Thyroid gland (tissue), 4 donors: Measurements from ENCODE around the gene RNF103. TPM values are rescaled to one million over a fixed set of nuclear protein-coding genes. Genes with fewer than 3 reads are reported as not detected.

ENCODE experiments used
- DNase-seq, 2 donors: peaks; one replicate each; pipeline ENCODE4 v3.0.0-alpha.2; 2019
- H3K27ac ChIP-seq, 3 donors: fragments of 200-600 bp; sonication (generic); 1 replicate in 2 of 3; 2 replicates in 1 of 3; pipeline ENCODE4 v1.5.1; 2016 to 2019; ENCODE audit warnings: mild to moderate bottlenecking in 1 of 3, moderate library complexity in 1 of 3
- H3K27me3 ChIP-seq: fragments of 200-600 bp; sonication (generic); one replicate; pipeline ENCODE4 v1.5.1; 2019
- H3K36me3 ChIP-seq, 2 donors: fragments of 200-600 bp; sonication (generic); one replicate each; pipeline ENCODE4 v1.5.1; 2016 to 2019
- H3K4me1 ChIP-seq, 2 donors: fragments of 200-600 bp; sonication (generic); one replicate each; pipeline ENCODE4 v1.5.1; 2017 to 2019
- H3K4me3 ChIP-seq, 3 donors: fragments of 200-600 bp; sonication (generic); replicated peaks in 1 of 3; 1 replicate in 2 of 3; 2 replicates in 1 of 3; pipeline ENCODE4 v1.5.1; 2016; ENCODE audit warnings: mild to moderate bottlenecking in 1 of 3
- H3K9me3 ChIP-seq: fragments of 200-600 bp; sonication (generic); one replicate; pipeline ENCODE4 v1.5.1; 2017
- POLR2A ChIP-seq, 2 donors: fragments of 450-650 bp; IDR thresholded peaks; one replicate each; pipeline ENCODE4 v1.6.1; 2017; ENCODE audit warnings: antibody characterized with exemption in 2 of 2, mild to moderate bottlenecking in 2 of 2, moderate library complexity in 1 of 2
- WGBS, 2 donors: methylation state at CpG; one replicate each; pipeline ENCODE4 v1.1.5; 2017; 5-methylcytosine and 5-hydroxymethylcytosine counted together
- intact Hi-C: fragments of 100-400 bp; cut with DNase I; formaldehyde crosslinking; loops from one replicate; pipeline ENCODE4 v1.15.1; 2023
- total RNA-seq, 4 donors: library from RNA; depleted of rRNA; stranded (reverse); fragments of >200 nt; gene quantifications; one replicate each; pipeline ENCODE4 v1.2.3, GENCODE V29; 2016
- TF ChIP-seq, protein P1 (sequence below), 6 experiments: fragments of 200-600 bp in 3 of 6; fragments of 450-650 bp in 3 of 6; sonication (generic) in 3 of 6; IDR thresholded peaks; one replicate each; pipeline ENCODE4 v1.5.1; 2016 to 2019; ENCODE audit warnings: antibody characterized with exemption in 6 of 6, mild to moderate bottlenecking in 2 of 6, inconsistent platforms in 1 of 6, moderate library complexity in 1 of 6

The RNF103 gene
- total RNA-seq, 4 donors from 2014 or later = 26.0 to 36.8 (median 33.3) TPM

DNA sequence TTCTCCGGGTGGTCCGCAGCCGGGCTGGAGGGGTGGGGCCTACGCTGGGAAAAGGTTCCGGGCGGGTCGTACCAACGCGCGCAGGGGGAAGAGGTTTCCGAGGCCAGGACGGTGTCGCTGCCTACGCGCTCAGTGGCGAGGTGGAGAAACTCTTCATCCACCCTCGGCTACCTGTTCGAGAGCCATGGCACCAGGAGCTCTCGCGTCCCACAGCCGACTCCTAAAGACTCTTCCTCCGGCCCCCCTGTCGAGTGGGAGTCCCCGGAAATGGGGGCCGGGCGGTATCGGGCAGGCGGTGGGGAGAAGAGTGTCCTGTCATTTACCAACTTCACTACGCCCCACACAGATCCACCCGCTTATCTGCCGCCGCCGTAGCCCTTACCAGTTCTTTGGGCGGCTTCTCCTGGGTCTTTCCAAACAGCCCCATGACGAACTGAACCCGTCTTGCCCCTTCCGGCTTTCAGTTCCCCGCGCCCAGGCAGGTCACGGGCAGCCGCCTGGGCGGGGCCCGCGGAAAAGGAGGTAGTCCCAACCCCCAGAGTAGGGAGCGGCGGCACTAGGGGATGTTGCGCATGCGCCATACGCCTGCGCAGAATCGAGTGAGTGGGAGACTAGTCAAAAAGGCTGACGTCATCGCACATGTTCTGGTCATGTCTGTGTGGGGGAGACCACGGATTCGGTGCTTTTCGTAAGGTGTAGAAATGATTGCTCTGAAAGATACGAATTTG, 60.6 kb downstream of the RNF103 start, which contains the start of gene CHMP3:
TSS of gene CHMP3 (minus strand) at position 522 of the 728 bp plus-strand sequence. CDS start at position 427, 95 bp downstream.
- H3K36me3 ChIP-seq = no peaks in the 10 kb centered on the region
- H3K27ac ChIP-seq = peak within 1 kb of the TSS; percentile 98 to 99 (median 99)
- no peaks in the 10 kb centered on the region for H3K9me3 ChIP-seq
- intact Hi-C loops = loop anchor here (5.0 to 10.0 kb wide), 2 partner anchors 62 to 116 kb away; partner anchors contain the start of gene RNF103
- H3K4me3 ChIP-seq = peak within 1 kb of the TSS; percentile 56 to 65 (median 61)
- TF ChIP-seq, protein P1, sequence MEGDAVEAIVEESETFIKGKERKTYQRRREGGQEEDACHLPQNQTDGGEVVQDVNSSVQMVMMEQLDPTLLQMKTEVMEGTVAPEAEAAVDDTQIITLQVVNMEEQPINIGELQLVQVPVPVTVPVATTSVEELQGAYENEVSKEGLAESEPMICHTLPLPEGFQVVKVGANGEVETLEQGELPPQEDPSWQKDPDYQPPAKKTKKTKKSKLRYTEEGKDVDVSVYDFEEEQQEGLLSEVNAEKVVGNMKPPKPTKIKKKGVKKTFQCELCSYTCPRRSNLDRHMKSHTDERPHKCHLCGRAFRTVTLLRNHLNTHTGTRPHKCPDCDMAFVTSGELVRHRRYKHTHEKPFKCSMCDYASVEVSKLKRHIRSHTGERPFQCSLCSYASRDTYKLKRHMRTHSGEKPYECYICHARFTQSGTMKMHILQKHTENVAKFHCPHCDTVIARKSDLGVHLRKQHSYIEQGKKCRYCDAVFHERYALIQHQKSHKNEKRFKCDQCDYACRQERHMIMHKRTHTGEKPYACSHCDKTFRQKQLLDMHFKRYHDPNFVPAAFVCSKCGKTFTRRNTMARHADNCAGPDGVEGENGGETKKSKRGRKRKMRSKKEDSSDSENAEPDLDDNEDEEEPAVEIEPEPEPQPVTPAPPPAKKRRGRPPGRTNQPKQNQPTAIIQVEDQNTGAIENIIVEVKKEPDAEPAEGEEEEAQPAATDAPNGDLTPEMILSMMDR (IDR thresholded peaks at IDR 0.05) = peak in 1 of 6 experiments; percentile 2
- peak in 1 of 2 donors; percentile 64 for TF ChIP-seq POLR2A (IDR thresholded peaks at IDR 0.05)
- peak; percentile 95 to 98 for DNase-seq
- WGBS, 2 donors = 1% methylated on average over 33 to 35 of the region's 57 CpGs
- peaks cover 14 to 18% of the 10 kb centered on the region in 2 donors for H3K4me1 ChIP-seq
- H3K27me3 ChIP-seq = no peaks in the 10 kb centered on the region

DNA sequence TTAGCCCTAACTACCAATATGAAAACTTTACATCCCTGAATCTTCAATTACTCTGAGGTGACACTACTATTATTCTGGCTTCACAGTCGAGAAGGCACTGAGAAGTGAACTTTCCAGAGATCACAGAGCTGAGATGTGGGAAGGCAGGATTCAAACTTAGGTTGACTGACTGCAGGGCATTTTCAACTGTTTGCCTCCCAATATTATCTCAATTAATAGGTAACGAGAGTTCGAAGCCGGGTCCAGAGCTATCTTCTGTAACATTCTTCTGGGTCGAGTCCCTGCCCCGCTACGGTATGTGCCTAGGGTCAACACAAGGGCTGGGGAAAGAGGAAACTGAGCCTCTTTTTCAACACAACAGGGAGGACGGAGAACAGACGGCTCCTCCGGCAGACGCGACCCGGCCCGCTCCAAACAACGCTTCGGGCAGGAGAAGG, 61.2 kb downstream of the RNF103 start:
- Histone ChIP-seq H3K36me3 (no peaks in the 10 kb centered on the region), H3K27ac (peak overlapping the region; percentile 98 to 99 (median 99)), H3K4me1 (peaks cover 14 to 18% of the 10 kb centered on the region in 2 donors), H3K4me3 (peak overlapping the region; percentile 56 to 65 (median 61)), H3K9me3 (no peaks in the 10 kb centered on the region), H3K27me3 (no peaks in the 10 kb centered on the region)
- WGBS, 2 donors = 0 to 3% methylated on average over 8 to 14 of the region's 16 CpGs
- no peak for TF ChIP-seq POLR2A (IDR thresholded peaks at IDR 0.05)
- TF ChIP-seq, protein P1 (IDR thresholded peaks at IDR 0.05) = no peak
- DNase-seq = no peak
- intact Hi-C loops = loop anchor here (5.0 to 10.0 kb wide), 2 partner anchors 62 to 115 kb away; partner anchors contain the start of gene RNF103

DNA sequence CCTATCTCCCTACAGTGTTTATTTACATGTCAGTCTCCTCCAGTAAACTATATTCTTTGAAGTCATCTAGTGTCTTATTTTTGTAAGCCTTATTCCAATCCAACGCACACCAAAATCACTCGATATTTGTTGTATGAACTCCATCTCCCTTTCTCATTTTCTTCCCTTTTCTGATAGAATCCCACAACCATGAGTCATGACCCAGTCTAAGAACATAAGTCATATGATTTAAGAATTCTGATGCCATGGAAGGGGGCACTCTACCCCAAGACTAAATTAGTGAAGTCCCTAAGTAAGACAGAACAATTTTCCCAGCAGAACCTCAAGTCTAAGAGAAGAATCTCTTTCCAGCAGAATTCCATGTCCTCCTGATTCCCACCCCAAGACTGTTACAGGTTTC, 65.8 kb downstream of the RNF103 start:
- no peak overlapping the region for H3K4me3 ChIP-seq
- no peak overlapping the region for H3K27ac ChIP-seq
- H3K36me3 ChIP-seq = no peaks in the 10 kb centered on the region
- H3K27me3 ChIP-seq = no peaks in the 10 kb centered on the region
- H3K4me1 ChIP-seq = peaks cover 13 to 14% of the 10 kb centered on the region in 2 donors
- no peaks in the 10 kb centered on the region for H3K9me3 ChIP-seq
- DNase-seq = no peak
- intact Hi-C loops = no loop called here
- 95 to 96% methylated on average over 2 of the region's 2 CpGs for WGBS, 2 donors
- TF ChIP-seq, protein P1 (IDR thresholded peaks at IDR 0.05) = no peak
- TF ChIP-seq POLR2A (IDR thresholded peaks at IDR 0.05) = no peak

DNA sequence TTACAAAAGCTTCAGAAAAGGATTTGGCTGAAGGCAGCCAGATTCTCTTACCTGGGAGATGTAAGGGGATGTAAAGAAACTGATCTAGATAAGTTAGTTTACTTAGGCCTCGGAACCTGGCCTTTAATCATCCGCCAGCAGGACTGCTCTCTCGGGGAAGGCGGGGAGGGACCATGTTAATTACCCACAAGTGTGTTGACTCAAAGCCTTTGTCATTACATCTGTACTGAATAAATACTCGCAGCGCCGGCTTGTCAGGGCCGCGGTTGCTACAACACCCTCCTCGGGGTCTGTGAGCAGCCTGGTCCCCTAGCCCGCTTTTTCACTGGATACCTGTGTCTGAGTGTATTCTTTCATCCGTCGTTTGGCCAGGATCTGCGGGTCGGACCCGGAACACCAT, 67.2 kb downstream of the RNF103 start:
- no peaks in the 10 kb centered on the region for H3K36me3 ChIP-seq
- no peak for DNase-seq
- intact Hi-C loops = no loop called here
- no peaks in the 10 kb centered on the region for H3K9me3 ChIP-seq
- WGBS, 2 donors = 88 to 90% methylated on average over 16 of the region's 16 CpGs
- H3K4me1 ChIP-seq = peaks cover 4 to 6% of the 10 kb centered on the region in 2 donors
- H3K27me3 ChIP-seq = no peaks in the 10 kb centered on the region
- TF ChIP-seq POLR2A (IDR thresholded peaks at IDR 0.05) = no peak
- TF ChIP-seq, protein P1 (IDR thresholded peaks at IDR 0.05) = no peak
- no peak overlapping the region for H3K4me3 ChIP-seq
- no peak overlapping the region for H3K27ac ChIP-seq

Other genes starting within 250 kb of the RNF103 start
- 10 to 100 TPM; 39.5 to 60.9 (median 51.1) TPM for gene KDM3A, start 182.5 kb downstream of the RNF103 start, total RNA-seq
- 100 to 1,000 TPM in 3 of 4 donors, 10 to 100 TPM in 1; 86.8 to 124 (median 108) TPM for gene CHMP3, start 60.4 kb downstream of the RNF103 start, total RNA-seq
- 10 to 100 TPM; 29.0 to 45.5 (median 41.0) TPM for gene RMND5A, start 96.4 kb upstream of the RNF103 start, total RNA-seq
- 1 to 10 TPM; 1.2 to 4.3 (median 2.3) TPM for gene CD8A, start 167.0 kb upstream of the RNF103 start, total RNA-seq
- gene CD8B, start 238.0 kb upstream of the RNF103 start, total RNA-seq = 1 to 10 TPM in 2 of 4 donors, under 1 TPM in 1, not detected in 1; 0.54 to 4.6 (median 3.5) TPM